ENCODE measurements around the gene MINDY4B. TPM values are rescaled to one million over a fixed set of nuclear protein-coding genes. Genes with fewer than 3 reads are reported as not detected.

MINDY4B gene
- total RNA-seq, 4 donors from 2014 or later = not detected

- Histone ChIP-seq H3K4me3 (no peak overlapping the region), H3K27me3 (peaks cover 0 to 11% (median 0%) of the 10 kb centered on the region in 4 donors), H3K36me3 (no peaks in the 10 kb centered on the region), H3K4me1 (no peaks in the 10 kb centered on the region), H3K9me3 (peaks cover 0 to 15% (median 3%) of the 10 kb centered on the region in 4 donors), H3K27ac (replicated peaks in 1 of 4) (no peak overlapping the region)
- intact Hi-C loops (cut with DNase I) = no loop called here
- peak; percentile 26 for DNase-seq (ENCODE audit: extremely low spot score)
- TF ChIP-seq EP300 (IDR thresholded peaks at IDR 0.05) (no peak), CTCF (IDR thresholded peaks at IDR 0.05) (no peak), POLR2A (IDR thresholded peaks at IDR 0.05; ENCODE audit: low read depth) (no peak), POLR2AphosphoS5 (IDR thresholded peaks at IDR 0.05) (no peak)
- 85% methylated on average over 3 of the region's 3 CpGs for WGBS
These were observed 55.0 kb downstream of the MINDY4B start for GRCh38 chr3:150850191-150850590.

- intact Hi-C loops (cut with DNase I) = no loop called here
- no peak for DNase-seq (ENCODE audit: extremely low spot score)
- no peaks in the 10 kb centered on the region for H3K27me3 ChIP-seq
- no peaks in the 10 kb centered on the region for H3K36me3 ChIP-seq
- H3K27ac ChIP-seq (replicated peaks in 1 of 4) = no peak overlapping the region
- H3K9me3 ChIP-seq = peaks cover 0 to 15% (median 3%) of the 10 kb centered on the region in 4 donors
- H3K4me1 ChIP-seq = no peaks in the 10 kb centered on the region
- 72% methylated on average over 1 of the region's 1 CpG for WGBS
- H3K4me3 ChIP-seq = no peak overlapping the region
- no peak for TF ChIP-seq CTCF (IDR thresholded peaks at IDR 0.05)
- no peak for TF ChIP-seq POLR2A (IDR thresholded peaks at IDR 0.05; ENCODE audit: low read depth)
- TF ChIP-seq EP300 (IDR thresholded peaks at IDR 0.05) = no peak
- no peak for TF ChIP-seq POLR2AphosphoS5 (IDR thresholded peaks at IDR 0.05)
These were observed 56.4 kb downstream of the MINDY4B start for GRCh38 chr3:150848864-150849263.

- WGBS = 95% methylated on average over 1 of the region's 1 CpG
- Histone ChIP-seq H3K4me3 (no peak overlapping the region), H3K36me3 (no peaks in the 10 kb centered on the region), H3K27me3 (no peaks in the 10 kb centered on the region), H3K27ac (replicated peaks in 1 of 4) (no peak overlapping the region), H3K4me1 (no peaks in the 10 kb centered on the region), H3K9me3 (peaks cover 0 to 15% (median 3%) of the 10 kb centered on the region in 4 donors)
- intact Hi-C loops (cut with DNase I) = no loop called here
- no peak for TF ChIP-seq POLR2A (IDR thresholded peaks at IDR 0.05; ENCODE audit: low read depth)
- no peak for TF ChIP-seq CTCF (IDR thresholded peaks at IDR 0.05)
- TF ChIP-seq EP300 (IDR thresholded peaks at IDR 0.05) = no peak
- TF ChIP-seq POLR2AphosphoS5 (IDR thresholded peaks at IDR 0.05) = no peak
- DNase-seq (ENCODE audit: extremely low spot score) = no peak
These were observed 57.8 kb downstream of the MINDY4B start for GRCh38 chr3:150847433-150847832.

- no peak overlapping the region for H3K4me3 ChIP-seq
- peaks cover 0 to 17% (median 0%) of the 10 kb centered on the region in 4 donors for H3K27me3 ChIP-seq
- DNase-seq (ENCODE audit: extremely low spot score) = no peak
- WGBS = 63% methylated on average over 3 of the region's 3 CpGs
- H3K4me1 ChIP-seq = no peaks in the 10 kb centered on the region
- intact Hi-C loops (cut with DNase I) = no loop called here
- TF ChIP-seq POLR2AphosphoS5 (IDR thresholded peaks at IDR 0.05) (no peak), EP300 (IDR thresholded peaks at IDR 0.05) (no peak), POLR2A (IDR thresholded peaks at IDR 0.05; ENCODE audit: low read depth) (no peak), CTCF (IDR thresholded peaks at IDR 0.05) (no peak)
- H3K36me3 ChIP-seq = no peaks in the 10 kb centered on the region
- H3K9me3 ChIP-seq = no peaks in the 10 kb centered on the region
- H3K27ac ChIP-seq (replicated peaks in 1 of 4) = no peak overlapping the region
These were observed 60.8 kb downstream of the MINDY4B start for GRCh38 chr3:150844484-150844883.

- Histone ChIP-seq H3K4me1 (no peaks in the 10 kb centered on the region), H3K9me3 (no peaks in the 10 kb centered on the region), H3K27ac (replicated peaks in 1 of 4) (no peak overlapping the region), H3K27me3 (peaks cover 0 to 17% (median 0%) of the 10 kb centered on the region in 4 donors), H3K4me3 (no peak overlapping the region), H3K36me3 (no peaks in the 10 kb centered on the region)
- 86% methylated on average over 2 of the region's 2 CpGs for WGBS
- DNase-seq (ENCODE audit: extremely low spot score) = no peak
- intact Hi-C loops (cut with DNase I) = no loop called here
- TF ChIP-seq CTCF (IDR thresholded peaks at IDR 0.05) (no peak), POLR2AphosphoS5 (IDR thresholded peaks at IDR 0.05) (no peak), EP300 (IDR thresholded peaks at IDR 0.05) (no peak), POLR2A (IDR thresholded peaks at IDR 0.05; ENCODE audit: low read depth) (no peak)
These were observed 62.0 kb downstream of the MINDY4B start for GRCh38 chr3:150843241-150843640.

All from esophagus muscularis mucosa (tissue), 4 donors.